Activated CD8-positive, alpha-beta memory T cell treated with anti-CD3 and anti-CD28 coated beads for 4 hours (primary cell): Measurements from ENCODE around the gene CEP97.
A peak's percentile ranks its signal among the peaks of the same experiment; 100 is the strongest.
"Not testable (repeated sequence)": the region's sequence is repeated elsewhere in the genome, so short reads cannot be mapped to it uniquely, and the experiment has no call there.

Source experiments
- DNase-seq, 2 donors: peaks; one replicate each; pipeline ENCODE4 v3.0.0-alpha.2; 2020; ENCODE audit warnings: low read depth in 2 of 2

CEP97 gene

DNA sequence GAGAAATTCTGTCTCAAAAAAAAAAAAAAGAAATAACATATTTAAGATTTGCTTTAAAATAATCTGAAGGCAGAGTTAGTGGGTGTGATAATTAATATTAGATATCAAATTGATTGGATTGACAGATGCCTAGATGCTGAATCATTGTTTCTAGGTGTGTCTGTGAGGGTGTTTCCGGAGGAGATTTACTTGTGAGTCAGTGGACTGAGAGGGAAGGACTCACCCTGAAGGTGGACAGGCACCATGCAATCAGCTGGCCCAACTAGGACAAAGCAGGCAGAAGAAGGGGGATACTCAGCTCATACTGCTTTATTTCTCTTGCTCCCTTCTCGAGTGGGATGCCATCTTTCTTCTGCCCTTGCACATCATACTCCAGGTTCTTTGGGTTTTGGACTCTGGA lies 21.2 kb upstream of the CEP97 start:
- DNase-seq: no peak

DNA sequence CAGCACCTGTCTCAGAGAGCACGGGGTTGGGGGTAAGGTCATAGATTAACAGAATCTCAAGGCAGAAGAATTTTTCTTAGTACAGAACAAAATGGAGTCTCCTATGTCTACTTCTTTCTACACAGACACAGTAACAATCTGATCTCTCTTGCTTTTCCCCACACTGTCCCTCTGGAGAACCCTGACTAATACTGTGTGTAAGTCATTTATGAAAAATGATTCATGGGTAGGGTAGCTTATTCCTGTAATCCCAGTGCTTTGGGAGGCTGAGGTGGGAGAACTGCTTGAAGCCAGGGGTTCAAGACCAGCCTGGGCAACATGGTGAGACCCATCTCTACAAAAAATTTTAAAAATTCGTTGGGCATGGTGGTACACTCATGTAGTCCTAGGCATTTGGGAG lies 19.8 kb upstream of the CEP97 start:
- DNase-seq: not testable (repeated sequence)

DNA sequence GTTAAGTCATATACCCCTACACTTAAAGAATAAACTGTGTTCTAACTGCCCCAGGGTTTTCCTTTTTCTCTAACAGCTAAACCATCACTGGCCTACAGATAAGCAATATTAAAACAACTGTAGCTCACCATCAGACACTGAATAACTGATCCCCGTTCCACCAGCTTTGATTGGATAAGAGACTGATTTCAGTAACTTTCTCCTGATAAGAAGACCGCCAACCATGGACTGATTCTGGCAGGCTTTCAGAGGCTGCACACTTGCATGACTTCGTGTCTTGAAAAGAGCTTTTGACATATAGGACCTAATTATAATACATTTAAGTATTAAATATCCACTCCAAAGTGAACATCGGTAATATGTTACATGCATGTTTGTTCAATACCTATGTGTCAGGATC lies 15.3 kb upstream of the CEP97 start:
- no peak for DNase-seq

DNA sequence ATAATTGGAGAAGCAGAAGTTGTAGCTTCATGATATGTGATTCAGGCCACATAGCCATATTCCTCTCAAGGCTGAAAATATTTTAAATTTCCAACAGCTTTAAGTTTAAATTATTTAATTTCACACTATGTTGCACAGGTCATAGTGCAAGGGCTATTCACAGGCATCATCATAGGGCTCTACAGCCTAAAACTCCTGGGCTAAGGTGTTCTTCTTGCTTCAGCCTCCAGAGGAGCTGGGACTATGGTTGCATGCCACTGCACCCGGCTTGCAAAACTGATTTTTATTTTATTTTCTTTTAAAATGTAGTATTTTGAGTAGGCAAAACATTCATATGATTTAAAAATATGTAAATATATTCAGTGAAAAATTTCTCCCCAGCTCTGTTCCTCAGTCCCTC lies 6.0 kb upstream of the CEP97 start:
- DNase-seq: no peak

DNA sequence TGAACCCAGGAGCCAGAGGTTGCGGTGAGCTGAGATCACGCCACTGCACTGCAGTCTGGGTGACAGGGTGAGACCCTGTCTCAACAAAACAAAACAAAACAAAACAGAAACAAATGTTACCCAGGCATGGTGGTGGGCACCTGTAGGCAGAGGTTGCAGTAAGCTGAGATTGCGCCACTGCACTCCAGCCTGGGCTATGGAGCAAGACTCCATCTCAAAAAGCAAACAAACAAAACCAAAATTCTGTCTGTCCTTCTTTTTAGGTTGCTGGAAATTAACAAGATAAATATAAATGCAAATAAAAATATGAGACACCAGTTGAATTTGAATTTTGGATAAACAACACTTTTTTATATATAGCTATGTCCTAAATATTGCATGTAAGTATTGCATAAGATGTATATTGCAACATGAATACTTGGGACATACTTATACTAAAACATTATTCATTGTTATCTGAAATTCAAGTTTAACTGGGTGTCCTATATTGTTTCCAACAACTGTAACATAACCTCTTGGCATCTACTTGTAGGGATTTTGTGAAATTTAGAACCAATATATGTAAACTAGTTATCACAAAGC lies 4.7 kb upstream of the CEP97 start:
- DNase-seq: no peak

DNA sequence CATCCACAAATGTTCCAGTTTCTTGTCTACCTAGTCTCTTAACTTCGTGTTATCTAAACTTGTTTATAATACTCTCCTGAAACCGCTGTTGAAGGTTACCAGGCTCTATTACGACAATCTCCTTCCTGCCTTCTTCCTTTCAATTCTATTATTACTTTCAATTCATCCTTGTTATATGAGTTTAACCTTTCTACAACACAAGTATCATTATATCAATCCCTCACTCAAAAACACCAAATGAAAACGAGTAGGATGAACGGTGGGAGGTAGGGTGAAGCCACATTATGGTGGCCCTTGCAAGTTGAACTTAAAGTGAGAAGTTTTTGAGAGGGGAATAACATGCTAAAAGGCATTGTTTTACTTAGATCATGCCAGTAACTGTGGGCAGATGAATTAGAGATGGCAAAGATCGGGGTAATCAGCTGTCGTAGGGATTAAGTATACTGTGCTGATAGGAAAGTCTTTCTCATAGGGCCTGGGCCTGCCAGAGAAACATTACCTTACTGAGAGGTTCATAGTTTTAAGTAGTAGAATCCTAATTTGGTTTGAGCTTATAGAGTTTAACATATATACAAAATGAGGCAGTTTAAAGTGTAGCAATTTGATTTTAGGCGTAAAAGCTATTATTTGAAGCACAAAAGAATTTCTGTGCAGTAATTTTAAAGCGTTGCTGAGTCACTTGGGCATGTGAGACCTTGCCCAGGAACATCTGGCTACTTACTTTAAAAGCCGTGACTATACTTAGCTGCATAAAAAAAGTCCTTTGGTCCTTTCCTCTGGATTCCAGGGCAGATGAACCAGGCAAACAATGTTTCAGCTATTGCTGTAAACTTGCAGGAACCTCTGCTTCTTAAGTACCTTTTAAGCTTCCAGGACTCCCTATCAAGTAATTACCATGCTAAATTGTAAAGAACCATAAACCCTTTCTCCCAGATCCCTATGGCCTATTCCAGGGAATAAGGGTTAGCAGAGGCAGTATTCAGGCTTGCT lies 3.3 kb upstream of the CEP97 start:
- DNase-seq: no peak

DNA sequence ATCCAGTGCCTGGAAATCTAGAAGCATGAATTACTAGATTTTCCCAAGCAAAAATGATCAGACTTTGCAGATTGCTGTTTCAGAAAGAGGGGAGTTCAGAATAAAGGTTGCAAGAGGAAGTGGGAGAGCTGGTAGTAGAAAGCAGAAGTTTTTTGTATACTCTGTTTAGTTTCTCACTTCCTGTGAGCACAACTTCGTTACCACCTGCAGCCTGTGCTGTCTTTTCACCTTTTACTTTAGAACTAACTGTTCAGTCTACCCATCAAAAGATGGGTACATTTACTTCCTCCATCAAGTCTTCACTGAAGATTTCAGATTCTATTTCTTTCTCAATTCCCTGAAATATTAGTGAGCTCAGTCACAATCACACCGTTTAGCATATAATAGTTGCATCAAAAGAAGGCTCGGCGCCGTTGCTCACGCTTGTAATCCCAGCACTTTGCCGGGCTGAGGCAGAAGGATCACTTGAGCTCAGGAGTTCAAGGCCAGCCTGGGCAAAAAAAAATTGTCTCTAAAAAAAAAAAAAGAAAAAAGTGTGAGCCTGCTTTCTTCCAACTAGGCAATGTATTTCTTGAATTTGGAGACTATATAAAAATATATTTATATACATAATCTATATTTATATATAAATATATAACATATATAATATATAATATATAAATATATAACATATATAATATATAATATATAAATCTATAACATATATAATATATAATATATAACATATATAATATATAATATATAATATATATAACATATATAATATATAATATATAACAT lies 1.8 kb upstream of the CEP97 start:
- no peak for DNase-seq

DNA sequence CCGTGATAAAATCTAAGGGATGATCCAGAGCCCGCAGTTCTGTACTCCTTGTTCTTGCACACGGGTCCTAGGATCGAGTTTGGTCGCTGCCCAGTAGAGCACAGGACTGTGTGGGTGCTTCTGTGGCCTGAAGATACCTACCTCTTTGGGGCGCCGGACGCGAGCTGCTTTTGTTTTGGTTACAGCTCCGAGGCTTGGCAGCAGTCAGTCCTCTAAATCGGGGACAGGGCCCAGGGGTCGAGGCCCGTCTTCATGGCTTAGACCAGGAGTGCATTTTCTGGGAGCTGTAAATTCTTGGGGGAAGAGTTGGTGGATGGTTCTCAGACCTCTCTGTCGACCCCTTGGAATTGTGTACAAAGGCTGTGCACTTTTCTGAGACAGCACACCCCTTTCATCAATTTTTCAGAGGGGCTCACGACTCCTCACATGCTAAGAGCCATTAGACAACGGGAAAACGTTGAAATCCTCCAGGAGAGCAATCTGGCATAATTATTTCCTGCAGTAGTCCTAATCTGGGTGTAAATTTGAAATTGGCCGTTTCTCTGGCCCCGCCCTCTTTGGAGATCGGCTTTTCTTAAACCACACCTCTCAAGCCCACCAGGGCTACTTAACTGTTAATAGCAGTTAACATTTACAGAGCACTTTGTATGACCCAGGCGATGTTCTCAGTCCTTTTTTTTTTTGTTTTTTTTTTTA lies 928 bp downstream of the CEP97 start:
- DNase-seq: peak; percentile 8 to 9

DNA sequence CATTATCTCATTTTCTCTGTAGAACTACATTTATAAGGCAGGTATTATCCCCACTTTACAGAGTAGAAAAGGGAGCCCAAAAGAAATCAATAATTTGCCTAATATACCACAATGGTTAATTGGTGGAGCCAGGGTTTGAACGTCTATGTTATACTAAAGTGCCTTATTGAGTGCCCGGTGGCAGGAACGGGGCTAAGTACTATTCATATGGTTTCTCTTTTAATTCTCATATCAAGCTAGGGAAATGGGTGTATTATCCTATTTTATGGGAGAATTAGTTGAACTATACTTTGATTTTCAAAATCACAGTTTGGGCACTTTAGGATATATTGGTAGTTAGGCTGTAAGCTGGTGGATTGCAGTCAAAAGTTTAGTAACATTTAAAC lies 1.5 kb downstream of the CEP97 start:
- DNase-seq: no peak

DNA sequence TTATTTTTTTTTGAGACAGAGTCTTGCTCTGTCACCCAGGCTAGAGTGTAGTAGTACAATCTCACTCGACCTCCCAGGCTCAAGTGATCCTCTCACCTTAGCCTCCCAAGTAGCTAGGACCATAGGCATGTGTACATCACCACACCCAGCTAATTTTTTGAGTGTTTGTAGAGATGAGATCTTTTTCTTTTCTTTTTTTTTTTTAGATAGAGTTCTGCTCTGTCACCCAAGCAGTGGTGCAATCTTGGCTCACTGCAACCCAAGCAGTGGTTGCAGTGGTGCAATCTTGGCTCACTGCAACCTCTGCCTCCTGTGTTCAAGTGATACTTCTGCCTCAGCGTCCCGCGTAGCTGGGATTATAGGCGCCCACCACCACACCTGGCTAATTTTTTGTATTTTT lies 5.2 kb downstream of the CEP97 start:
- DNase-seq: no peak

DNA sequence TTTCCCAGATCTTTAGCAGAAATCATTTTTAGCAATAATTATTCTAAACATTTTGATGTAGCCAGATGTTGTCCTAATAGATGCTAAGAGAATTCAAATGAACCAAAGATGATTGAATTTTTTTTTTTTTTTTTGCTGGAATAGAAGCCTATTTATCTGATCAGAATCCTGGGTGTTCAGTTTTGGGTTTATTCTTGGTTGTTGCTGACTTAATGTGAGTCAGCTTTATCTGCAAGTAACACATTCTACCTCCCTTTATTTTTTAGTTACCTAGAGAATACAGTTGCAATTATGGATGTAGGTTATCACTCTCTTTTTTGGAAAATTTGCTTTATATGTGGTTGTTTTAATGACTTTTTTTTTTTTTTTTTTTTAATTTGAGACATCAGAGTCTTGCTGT lies 6.4 kb downstream of the CEP97 start:
- DNase-seq: no peak

DNA sequence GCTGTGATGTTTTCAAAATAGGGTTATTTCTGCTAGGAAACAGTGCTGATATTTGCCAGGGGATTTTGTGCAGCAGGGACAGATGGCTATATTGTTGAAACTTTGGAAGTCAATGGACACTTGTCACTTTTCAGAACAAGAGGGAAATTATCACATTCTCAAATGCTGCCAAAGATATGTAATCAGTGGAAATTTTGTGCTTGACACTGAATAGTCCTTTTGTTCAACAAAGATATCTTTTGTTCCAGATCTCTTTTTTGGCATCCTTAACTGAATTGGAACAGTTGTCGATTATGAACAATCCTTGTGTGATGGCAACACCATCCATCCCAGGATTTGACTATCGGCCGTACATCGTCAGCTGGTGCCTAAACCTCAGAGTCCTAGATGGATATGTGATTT lies 7.8 kb downstream of the CEP97 start:
- no peak for DNase-seq

DNA sequence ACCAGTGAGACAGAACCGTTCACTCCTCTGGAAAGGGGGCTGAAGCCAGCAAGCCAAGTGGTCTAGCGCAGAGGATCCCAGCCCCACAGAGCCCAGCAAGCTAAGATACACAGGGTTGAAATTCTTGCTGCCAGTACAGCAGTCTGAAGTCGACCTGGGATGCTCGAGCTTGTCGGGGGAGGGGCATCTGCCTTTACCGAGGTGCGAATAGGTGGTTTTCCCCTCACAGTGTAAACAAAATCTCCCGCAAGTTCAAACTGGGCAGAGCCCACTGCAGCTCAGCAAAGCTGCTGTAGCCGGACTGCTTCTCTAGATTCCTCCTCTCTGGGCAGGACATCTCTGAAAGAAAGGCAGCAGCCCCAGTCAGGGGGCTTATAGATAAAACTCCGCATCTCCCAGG lies 11.4 kb downstream of the CEP97 start:
- DNase-seq: no peak

DNA sequence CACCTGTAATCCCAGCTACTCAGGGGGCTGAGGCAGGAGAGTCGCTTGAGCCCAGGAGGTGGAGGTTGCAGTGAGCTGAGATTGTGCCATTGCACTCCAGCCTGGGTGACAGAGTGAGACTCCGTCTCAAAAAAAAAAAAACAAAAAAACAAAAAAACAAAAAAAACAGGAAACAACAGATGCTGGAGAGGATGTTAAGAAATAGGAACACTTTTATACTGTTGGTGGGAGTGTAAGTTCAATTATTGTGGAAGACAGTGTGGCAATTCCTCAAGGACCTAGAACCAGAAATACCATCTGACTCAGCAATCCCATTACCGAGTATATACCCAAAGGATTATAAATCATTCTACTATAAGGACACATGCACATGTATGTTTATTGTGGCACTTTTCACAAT lies 17.5 kb downstream of the CEP97 start:
- not testable (repeated sequence) for DNase-seq

DNA sequence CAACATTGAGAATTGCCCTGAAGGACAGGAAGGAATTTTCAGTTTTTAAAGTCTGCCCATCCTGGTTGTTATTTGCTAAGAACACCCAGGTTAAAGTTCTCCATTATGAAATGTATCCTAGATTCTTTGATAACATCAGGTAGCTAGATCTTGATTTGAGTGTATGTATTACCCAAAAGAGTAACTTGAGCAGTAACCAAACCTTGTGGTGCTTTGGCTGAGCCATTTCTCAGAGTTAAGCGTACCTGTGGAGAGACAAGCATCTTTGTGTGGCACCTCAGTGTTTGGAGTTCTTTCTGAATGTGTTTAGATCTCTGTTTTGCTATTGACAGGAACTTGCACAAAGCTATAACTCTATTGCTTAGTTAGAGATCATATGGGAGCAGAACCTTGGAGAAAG lies 20.4 kb downstream of the CEP97 start:
- DNase-seq: no peak

DNA sequence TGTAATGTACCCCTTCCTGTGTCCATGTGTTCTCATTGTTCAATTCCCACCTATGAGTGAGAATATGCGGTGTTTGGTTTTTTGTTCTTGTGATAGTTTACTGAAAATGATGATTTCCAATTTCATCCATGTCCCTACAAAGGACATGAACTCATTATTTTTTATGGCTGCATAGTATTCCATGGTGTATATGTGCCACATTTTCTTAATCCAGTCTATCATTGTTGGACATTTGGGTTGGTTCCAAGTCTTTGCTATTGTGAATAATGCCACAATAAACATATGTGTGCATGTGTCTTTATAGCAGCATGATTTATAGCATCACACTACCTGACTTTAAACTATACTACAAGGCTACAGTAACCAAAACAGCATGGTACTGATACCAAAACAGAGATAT lies 21.5 kb downstream of the CEP97 start:
- not testable (repeated sequence) for DNase-seq

DNA sequence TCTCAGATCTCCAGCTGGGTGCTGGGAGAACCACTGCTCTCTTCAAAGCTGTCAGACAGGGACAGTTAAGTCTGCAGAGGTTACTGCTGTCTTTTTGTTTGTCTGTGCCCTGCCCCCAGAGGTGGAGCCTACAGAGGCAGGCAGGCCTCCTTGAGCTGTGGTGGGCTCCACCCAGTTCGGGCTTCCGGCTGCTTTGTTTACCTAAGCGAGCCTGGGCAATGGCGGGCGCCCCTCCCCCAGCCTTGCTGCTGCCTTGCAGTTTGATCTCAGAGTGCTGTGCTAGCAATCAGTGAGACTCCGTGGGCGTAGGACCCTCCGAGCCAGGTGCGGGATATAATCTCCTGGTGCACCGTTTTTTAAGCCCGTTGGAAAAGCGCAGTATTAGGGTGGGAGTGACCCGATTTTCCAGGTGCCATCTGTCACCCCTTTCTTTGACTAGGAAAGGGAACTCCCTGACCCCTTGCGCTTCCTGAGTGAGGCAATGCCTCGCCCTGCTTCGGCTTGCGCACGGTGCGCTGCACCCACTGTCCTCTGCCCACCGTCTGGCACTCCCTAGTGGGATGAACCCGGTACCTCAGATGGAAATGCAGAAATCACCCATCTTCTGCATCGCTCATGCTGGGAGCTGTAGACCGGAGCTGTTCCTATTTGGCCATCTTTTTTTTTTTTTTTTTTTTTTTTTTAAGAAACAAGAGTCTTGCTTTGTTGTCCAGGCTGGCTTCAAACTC lies 29.1 kb downstream of the CEP97 start:
- DNase-seq: not testable (repeated sequence)

DNA sequence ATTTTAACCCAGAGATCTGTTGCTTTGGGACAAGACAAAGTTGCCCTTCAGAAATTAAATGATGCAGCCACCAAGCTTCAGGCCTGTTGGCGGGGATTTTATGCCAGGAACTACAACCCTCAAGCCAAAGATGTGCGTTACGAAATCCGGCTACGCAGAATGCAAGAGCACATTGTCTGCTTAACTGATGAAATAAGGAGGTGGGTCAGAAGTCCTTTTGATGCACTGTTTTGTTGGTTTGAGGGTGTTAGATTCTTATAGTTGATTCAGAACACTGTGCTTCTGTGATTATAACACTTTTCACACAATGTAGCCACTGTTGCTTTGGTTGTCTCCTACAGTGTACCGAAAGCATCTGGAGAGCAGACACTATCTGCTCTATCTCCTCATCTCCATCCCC lies 33.8 kb downstream of the CEP97 start:
- DNase-seq: no peak

DNA sequence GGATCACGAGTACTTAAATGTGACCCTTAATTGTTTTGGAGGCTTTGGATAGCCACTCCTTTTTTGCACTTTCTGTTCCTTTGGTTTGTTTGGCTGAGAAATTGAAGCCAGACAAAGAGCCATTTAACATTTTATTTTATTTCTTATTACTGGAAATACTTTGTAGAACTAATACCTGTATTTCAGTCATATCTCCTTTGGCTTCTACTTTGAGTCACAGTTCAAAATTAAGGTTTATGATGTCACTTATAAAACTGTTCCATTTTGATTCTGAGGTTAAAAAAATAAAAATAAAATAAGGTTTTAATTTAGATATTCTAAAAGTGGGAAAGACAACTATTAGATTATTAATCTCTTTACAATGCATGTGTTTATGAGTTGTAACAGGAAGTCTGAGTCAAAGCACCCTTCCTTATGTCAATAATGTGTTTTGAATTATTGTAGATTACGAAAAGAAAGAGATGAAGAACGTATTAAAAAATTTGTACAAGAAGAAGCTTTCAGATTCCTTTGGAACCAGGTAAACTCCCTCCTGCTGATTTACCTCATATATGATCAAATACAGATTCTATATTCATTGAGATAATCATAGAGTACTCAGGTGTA lies 37.7 kb downstream of the CEP97 start:
- no peak for DNase-seq

DNA sequence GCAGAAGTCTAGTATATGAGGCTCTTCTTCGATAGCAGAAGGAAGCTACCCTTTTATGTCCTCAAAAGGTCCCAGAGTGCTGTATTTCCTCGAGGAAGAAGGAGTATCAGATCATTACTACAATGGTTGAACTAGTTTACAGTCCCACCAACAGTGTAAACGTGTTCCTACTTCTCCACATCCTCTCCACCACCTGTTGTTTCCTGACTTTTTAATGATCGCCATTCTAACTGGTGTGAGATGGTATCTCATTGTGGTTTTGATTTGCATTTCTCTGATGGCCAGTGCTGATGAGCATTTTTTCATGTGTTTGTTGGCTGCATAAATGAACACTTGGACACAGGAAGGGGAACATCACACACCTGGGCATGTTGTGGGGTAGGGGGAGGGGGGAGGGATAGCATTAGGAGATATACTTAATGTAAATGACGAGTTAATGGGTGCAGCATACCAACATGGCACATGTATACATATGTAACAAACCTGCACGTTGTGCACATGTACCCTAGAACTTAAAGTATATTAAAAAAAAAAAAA lies 53.4 kb downstream of the CEP97 start:
- DNase-seq: not testable (repeated sequence)
